GM23338 (cell line): ENCODE data around the gene BRME1. TPM values are rescaled to one million over a fixed set of nuclear protein-coding genes. Genes with fewer than 3 reads are reported as not detected.

Experiments used
- ATAC-seq: fragments of 200-7000 bp; cut with Tn5 transposase; 3 replicates; pipeline ENCODE4 v1.9.1; 2020
- DNase-seq: peaks from one replicate; pipeline ENCODE4 v3.0.0-alpha.2; 2015; ENCODE audit warnings: low spot score
- H2AFZ ChIP-seq: fragments of 200-600 bp; sonication (generic); 2 replicates; pipeline ENCODE4 v1.8.0; 2016; ENCODE audit warnings: antibody characterized with exemption, mild to moderate bottlenecking, moderate library complexity
- H3F3A ChIP-seq: fragments of 200-600 bp; sonication (generic); replicated peaks from 2 replicates; pipeline ENCODE4 v1.8.0; 2017; ENCODE audit warnings: antibody characterized with exemption, mixed run types, low read depth
- H3K27ac ChIP-seq: fragments of 200-600 bp; sonication (generic); 2 replicates; pipeline ENCODE4 v1.6.1; 2016; ENCODE audit warnings: low read depth
- H3K27me3 ChIP-seq: fragments of 200-600 bp; sonication (generic); 2 replicates; pipeline ENCODE4 v1.8.0; 2016; ENCODE audit warnings: mild to moderate bottlenecking, mixed run types, moderate library complexity; ENCODE audit not compliant: insufficient read depth
- H3K36me3 ChIP-seq: fragments of 200-600 bp; sonication (generic); 2 replicates; pipeline ENCODE4 v1.8.0; 2016; ENCODE audit warnings: mild to moderate bottlenecking; ENCODE audit not compliant: insufficient read depth
- H3K4me1 ChIP-seq: fragments of 200-600 bp; sonication (generic); 2 replicates; pipeline ENCODE4 v1.8.0; 2016; ENCODE audit warnings: mild to moderate bottlenecking, moderate library complexity; ENCODE audit not compliant: insufficient read depth
- H3K4me2 ChIP-seq: fragments of 200-600 bp; sonication (generic); 2 replicates; pipeline ENCODE4 v1.7.1; 2017; ENCODE audit warnings: mixed run types
- H3K4me3 ChIP-seq: fragments of 200-600 bp; sonication (generic); 2 replicates; pipeline ENCODE4 v1.6.1; 2016; ENCODE audit warnings: mixed run types
- H3K79me2 ChIP-seq: fragments of 200-600 bp; sonication (generic); replicated peaks from 2 replicates; pipeline ENCODE4 v1.8.0; 2017; ENCODE audit warnings: mild to moderate bottlenecking; ENCODE audit not compliant: insufficient read depth
- H3K9me2 ChIP-seq: fragments of 200-600 bp; sonication (generic); 2 replicates; pipeline ENCODE4 v1.8.0; 2017; ENCODE audit not compliant: insufficient read depth
- H4K20me1 ChIP-seq: fragments of 200-600 bp; sonication (generic); replicated peaks from 2 replicates; pipeline ENCODE4 v1.8.0; 2017; ENCODE audit warnings: mild to moderate bottlenecking; ENCODE audit not compliant: insufficient read depth
- H3K27ac Mint-ChIP-seq: 2 replicates; pipeline ENCODE4 v1.8.0; 2020; ENCODE audit warnings: inconsistent platforms, mild to moderate bottlenecking, moderate library complexity, mixed read lengths
- H3K27me3 Mint-ChIP-seq: 3 replicates; pipeline ENCODE4 v1.8.0; 2022; ENCODE audit warnings: low read depth, mild to moderate bottlenecking, moderate library complexity, mixed read lengths, inconsistent platforms; ENCODE audit not compliant: insufficient read depth, poor library complexity
- H3K36me3 Mint-ChIP-seq: 3 replicates; pipeline ENCODE4 v1.8.0; 2021; ENCODE audit warnings: low read depth, mild to moderate bottlenecking, inconsistent platforms, moderate library complexity, mixed read lengths
- H3K4me1 Mint-ChIP-seq: 3 replicates; pipeline ENCODE4 v1.8.0; 2020; ENCODE audit warnings: mild to moderate bottlenecking, inconsistent platforms, mixed read lengths
- H3K4me3 Mint-ChIP-seq: 3 replicates; pipeline ENCODE4 v1.8.0; 2021; ENCODE audit warnings: moderate library complexity, mild to moderate bottlenecking, inconsistent platforms, mixed read lengths
- H3K9me3 Mint-ChIP-seq: 3 replicates; pipeline ENCODE4 v1.8.0; 2020; ENCODE audit warnings: moderate library complexity, mild to moderate bottlenecking, inconsistent platforms, mixed read lengths
- EZH2 ChIP-seq: fragments of 200-600 bp; sonication (generic); IDR thresholded peaks from one replicate; pipeline ENCODE4 v1.8.0; 2017; ENCODE audit warnings: antibody characterized with exemption, mild to moderate bottlenecking, low read depth; ENCODE audit not compliant: unreplicated experiment
- EZH2phosphoT487 ChIP-seq: fragments of 200-600 bp; sonication (generic); IDR thresholded peaks from one replicate; pipeline ENCODE4 v1.8.1; 2018; ENCODE audit warnings: antibody characterized with exemption; ENCODE audit not compliant: unreplicated experiment
- NANOG ChIP-seq: IDR thresholded peaks from 2 replicates; pipeline ENCODE4 v1.6.1; 2016; ENCODE audit warnings: antibody characterized with exemption, borderline replicate concordance
- polyA plus RNA-seq: library from polyadenylated mRNA; unstranded; fragments of >200 nt; fragmentation: Nextera tagmentation; extraction: Ambion mirVana; gene quantifications from 2 replicates; pipeline ENCODE4 v1.2.1, GENCODE V29; 2016
- total RNA-seq: library from RNA; depleted of rRNA; stranded (reverse); fragments of >200 nt; shearing (Covaris generic); gene quantifications from 2 replicates; pipeline ENCODE4 v1.2.3, GENCODE V29; 2014
- TF ChIP-seq, protein P1 (sequence below), 2 experiments: fragments of 200-600 bp in 1 of 2; sonication (generic) in 1 of 2; conservative IDR thresholded peaks; 2 replicates each; pipeline versions ENCODE4 v1.5.1 to v1.6.1; 2016 to 2017; ENCODE audit warnings: antibody characterized with exemption in 2 of 2, low read depth in 2 of 2, mild to moderate bottlenecking in 2 of 2, moderate library complexity in 1 of 2
- TF ChIP-seq, protein P2 (sequence below): IDR thresholded peaks from one replicate; pipeline ENCODE4 v1.6.1; 2018; ENCODE audit warnings: antibody characterized with exemption; ENCODE audit not compliant: unreplicated experiment

The BRME1 gene
- total and polyA plus RNA-seq, 2 experiments from 2014 or later, result 3.9 to 4.0 TPM

DNA sequence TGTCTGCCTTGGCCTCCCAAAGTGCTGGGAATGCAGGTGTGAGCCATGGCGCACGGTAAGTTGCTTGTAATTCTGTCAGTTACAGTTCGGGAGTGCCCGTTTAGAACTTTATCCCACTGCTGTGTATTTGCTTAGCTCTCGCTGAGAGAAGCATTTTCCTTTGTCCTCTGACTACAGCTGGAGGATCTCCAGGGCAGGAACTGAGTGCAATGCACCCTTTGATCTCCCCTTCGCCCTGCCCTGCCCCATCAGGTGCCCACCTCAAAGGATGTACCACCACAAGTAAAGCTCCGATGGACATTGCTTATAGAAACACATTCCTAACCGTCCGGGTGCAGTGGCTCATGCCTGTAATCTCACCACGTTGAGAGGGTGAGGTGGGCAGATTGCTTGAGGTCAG is 6.5 kb downstream of the BRME1 start:
- Mint-ChIP-seq H3K9me3 (no peaks in the 10 kb centered on the region), H3K4me3 (no peak overlapping the region), H3K27me3 (peaks cover 14% of the 10 kb centered on the region), H3K27ac (no peak overlapping the region), H3K4me1 (no peaks in the 10 kb centered on the region), H3K36me3 (no peaks in the 10 kb centered on the region)
- no peaks in the 10 kb centered on the region for H3K79me2 ChIP-seq
- H3K27me3 ChIP-seq, result no peaks in the 10 kb centered on the region
- no peaks in the 10 kb centered on the region for H3K36me3 ChIP-seq
- no peak overlapping the region for H3K27ac ChIP-seq
- no peaks in the 10 kb centered on the region for H3K9me2 ChIP-seq
- H4K20me1 ChIP-seq, result no peaks in the 10 kb centered on the region
- DNase-seq, result no peak
- no peak overlapping the region for H2AFZ ChIP-seq
- H3K4me3 ChIP-seq, result no peak overlapping the region
- no peak for ATAC-seq
- no peaks in the 10 kb centered on the region for H3F3A ChIP-seq
- H3K4me1 ChIP-seq, result no peaks in the 10 kb centered on the region
- TF ChIP-seq, protein P1, sequence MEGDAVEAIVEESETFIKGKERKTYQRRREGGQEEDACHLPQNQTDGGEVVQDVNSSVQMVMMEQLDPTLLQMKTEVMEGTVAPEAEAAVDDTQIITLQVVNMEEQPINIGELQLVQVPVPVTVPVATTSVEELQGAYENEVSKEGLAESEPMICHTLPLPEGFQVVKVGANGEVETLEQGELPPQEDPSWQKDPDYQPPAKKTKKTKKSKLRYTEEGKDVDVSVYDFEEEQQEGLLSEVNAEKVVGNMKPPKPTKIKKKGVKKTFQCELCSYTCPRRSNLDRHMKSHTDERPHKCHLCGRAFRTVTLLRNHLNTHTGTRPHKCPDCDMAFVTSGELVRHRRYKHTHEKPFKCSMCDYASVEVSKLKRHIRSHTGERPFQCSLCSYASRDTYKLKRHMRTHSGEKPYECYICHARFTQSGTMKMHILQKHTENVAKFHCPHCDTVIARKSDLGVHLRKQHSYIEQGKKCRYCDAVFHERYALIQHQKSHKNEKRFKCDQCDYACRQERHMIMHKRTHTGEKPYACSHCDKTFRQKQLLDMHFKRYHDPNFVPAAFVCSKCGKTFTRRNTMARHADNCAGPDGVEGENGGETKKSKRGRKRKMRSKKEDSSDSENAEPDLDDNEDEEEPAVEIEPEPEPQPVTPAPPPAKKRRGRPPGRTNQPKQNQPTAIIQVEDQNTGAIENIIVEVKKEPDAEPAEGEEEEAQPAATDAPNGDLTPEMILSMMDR (conservative IDR thresholded peaks at IDR 0.05; ENCODE audit: low read depth in 2 of 2), result no peak
- no peak for TF ChIP-seq EZH2phosphoT487
- no peak for TF ChIP-seq NANOG
- H3K4me2 ChIP-seq, result no peak overlapping the region

DNA sequence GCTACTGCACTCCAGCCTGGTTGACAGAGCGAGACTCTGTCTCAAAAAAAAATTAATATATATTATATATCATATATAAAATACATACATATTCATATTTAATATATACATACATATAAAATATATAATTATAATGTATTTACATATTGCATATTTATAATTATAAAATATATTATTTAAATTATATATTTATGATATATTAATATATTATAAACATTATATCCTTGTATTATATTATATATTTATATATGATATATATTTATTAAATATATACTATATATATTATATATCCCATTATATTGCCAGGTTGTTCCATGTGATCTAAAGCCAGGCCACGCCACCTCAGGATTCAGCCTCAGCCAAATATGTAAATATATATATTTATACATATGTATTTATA is 9.7 kb downstream of the BRME1 start:
- Histone ChIP-seq H3K4me3 (no peak overlapping the region), H3F3A (no peaks in the 10 kb centered on the region), H3K4me2 (no peak overlapping the region), H4K20me1 (no peaks in the 10 kb centered on the region), H3K36me3 (no peaks in the 10 kb centered on the region), H3K79me2 (no peaks in the 10 kb centered on the region), H3K9me2 (no peaks in the 10 kb centered on the region), H3K27me3 (no peaks in the 10 kb centered on the region), H3K27ac (no peak overlapping the region), H3K4me1 (no peaks in the 10 kb centered on the region), H2AFZ (no peak overlapping the region)
- H3K36me3 Mint-ChIP-seq, result no peaks in the 10 kb centered on the region
- DNase-seq (no peak), ATAC-seq (no peak)
- no peak overlapping the region for H3K4me3 Mint-ChIP-seq
- TF ChIP-seq EZH2, result no peak
- TF ChIP-seq, protein P2, sequence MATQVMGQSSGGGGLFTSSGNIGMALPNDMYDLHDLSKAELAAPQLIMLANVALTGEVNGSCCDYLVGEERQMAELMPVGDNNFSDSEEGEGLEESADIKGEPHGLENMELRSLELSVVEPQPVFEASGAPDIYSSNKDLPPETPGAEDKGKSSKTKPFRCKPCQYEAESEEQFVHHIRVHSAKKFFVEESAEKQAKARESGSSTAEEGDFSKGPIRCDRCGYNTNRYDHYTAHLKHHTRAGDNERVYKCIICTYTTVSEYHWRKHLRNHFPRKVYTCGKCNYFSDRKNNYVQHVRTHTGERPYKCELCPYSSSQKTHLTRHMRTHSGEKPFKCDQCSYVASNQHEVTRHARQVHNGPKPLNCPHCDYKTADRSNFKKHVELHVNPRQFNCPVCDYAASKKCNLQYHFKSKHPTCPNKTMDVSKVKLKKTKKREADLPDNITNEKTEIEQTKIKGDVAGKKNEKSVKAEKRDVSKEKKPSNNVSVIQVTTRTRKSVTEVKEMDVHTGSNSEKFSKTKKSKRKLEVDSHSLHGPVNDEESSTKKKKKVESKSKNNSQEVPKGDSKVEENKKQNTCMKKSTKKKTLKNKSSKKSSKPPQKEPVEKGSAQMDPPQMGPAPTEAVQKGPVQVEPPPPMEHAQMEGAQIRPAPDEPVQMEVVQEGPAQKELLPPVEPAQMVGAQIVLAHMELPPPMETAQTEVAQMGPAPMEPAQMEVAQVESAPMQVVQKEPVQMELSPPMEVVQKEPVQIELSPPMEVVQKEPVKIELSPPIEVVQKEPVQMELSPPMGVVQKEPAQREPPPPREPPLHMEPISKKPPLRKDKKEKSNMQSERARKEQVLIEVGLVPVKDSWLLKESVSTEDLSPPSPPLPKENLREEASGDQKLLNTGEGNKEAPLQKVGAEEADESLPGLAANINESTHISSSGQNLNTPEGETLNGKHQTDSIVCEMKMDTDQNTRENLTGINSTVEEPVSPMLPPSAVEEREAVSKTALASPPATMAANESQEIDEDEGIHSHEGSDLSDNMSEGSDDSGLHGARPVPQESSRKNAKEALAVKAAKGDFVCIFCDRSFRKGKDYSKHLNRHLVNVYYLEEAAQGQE, result no peak
- TF ChIP-seq, protein P1 (conservative IDR thresholded peaks at IDR 0.05; ENCODE audit: low read depth in 2 of 2), result no peak
- no peak for TF ChIP-seq EZH2phosphoT487
- H3K27ac Mint-ChIP-seq, result no peak overlapping the region
- H3K9me3 Mint-ChIP-seq, result no peaks in the 10 kb centered on the region
- no peaks in the 10 kb centered on the region for H3K4me1 Mint-ChIP-seq
- H3K27me3 Mint-ChIP-seq, result peaks cover 9% of the 10 kb centered on the region
